Lower leg skin (tissue), 3 donors: Measurements from ENCODE around the gene PCDHGA1.

ENCODE experiments used
- CTCF ChIP-seq, 3 donors: fragments of 450-650 bp; IDR thresholded peaks; one replicate each; pipeline ENCODE4 v1.5.1; 2016; ENCODE audit warnings: antibody characterized with exemption in 3 of 3, mild to moderate bottlenecking in 3 of 3, moderate library complexity in 2 of 3
- POLR2A ChIP-seq, 2 donors: fragments of 450-650 bp; IDR thresholded peaks; one replicate each; pipeline ENCODE4 v1.6.1; 2016 to 2017; ENCODE audit warnings: antibody characterized with exemption in 2 of 2, mild to moderate bottlenecking in 1 of 2, moderate library complexity in 1 of 2

GRCh38 chr5:141518618-141519015 lies 188.3 kb downstream of the PCDHGA1 start:
- TF ChIP-seq CTCF (IDR thresholded peaks at IDR 0.05) (no peak), POLR2A (IDR thresholded peaks at IDR 0.05) (no peak)
